ENCODE data around the gene SMC1B. TPM values are rescaled to one million over a fixed set of nuclear protein-coding genes. Genes with fewer than 3 reads are reported as not detected.

The SMC1B gene
- total and polyA plus RNA-seq, 8 donors: 0.10 to 0.35 (median 0.16) TPM

GRCh38 chr22:45402466-45402985 lies 10.9 kb downstream of the SMC1B start:
- no peaks in the 10 kb centered on the region for H3K36me3 ChIP-seq
- H3K4me3 ChIP-seq: no peak overlapping the region
- no peaks in the 10 kb centered on the region for H3K4me1 ChIP-seq
- no peaks in the 10 kb centered on the region for H3K27me3 ChIP-seq
- ATAC-seq: no peak
- intact Hi-C loops (cut with DNase I): no loop called here
- peak in 1 of 4 donors; percentile 31 for DNase-seq
- no peak overlapping the region for H3K27ac ChIP-seq
- H3K9me3 ChIP-seq: no peaks in the 10 kb centered on the region
- no peak for TF ChIP-seq CTCF (IDR thresholded peaks at IDR 0.05)

GRCh38 chr22:45399712-45400445 lies 13.5 kb downstream of the SMC1B start:
- Histone ChIP-seq H3K4me3 (no peak overlapping the region), H3K27me3 (no peaks in the 10 kb centered on the region), H3K4me1 (no peaks in the 10 kb centered on the region), H3K27ac (no peak overlapping the region), H3K36me3 (no peaks in the 10 kb centered on the region), H3K9me3 (no peaks in the 10 kb centered on the region)
- no peak for ATAC-seq
- no peak for TF ChIP-seq CTCF (IDR thresholded peaks at IDR 0.05)
- intact Hi-C loops (cut with DNase I): no loop called here
- no peak for DNase-seq

GRCh38 chr22:45398214-45398613 lies 15.2 kb downstream of the SMC1B start:
- no peak for ATAC-seq

GRCh38 chr22:45397806-45398205 lies 15.6 kb downstream of the SMC1B start:
- Histone ChIP-seq H3K4me1 (no peaks in the 10 kb centered on the region), H3K9me3 (no peaks in the 10 kb centered on the region), H3K27me3 (no peaks in the 10 kb centered on the region), H3K4me3 (no peak overlapping the region), H3K36me3 (no peaks in the 10 kb centered on the region), H3K27ac (no peak overlapping the region)
- intact Hi-C loops (cut with DNase I): no loop called here
- DNase-seq: no peak
- no peak for TF ChIP-seq CTCF (IDR thresholded peaks at IDR 0.05)
- ATAC-seq: no peak

More at GRCh38 chr22:45398214-45398613, 15.2 kb downstream of the SMC1B start:
- no peak for TF ChIP-seq CTCF (IDR thresholded peaks at IDR 0.05)
- H3K36me3 ChIP-seq: no peaks in the 10 kb centered on the region
- H3K9me3 ChIP-seq: no peaks in the 10 kb centered on the region
- H3K27ac ChIP-seq: no peak overlapping the region
- H3K4me1 ChIP-seq: no peaks in the 10 kb centered on the region
- H3K4me3 ChIP-seq: no peak overlapping the region
- no peak for DNase-seq
- no peaks in the 10 kb centered on the region for H3K27me3 ChIP-seq
- intact Hi-C loops (cut with DNase I): no loop called here

GRCh38 chr22:45389546-45389945 lies 23.9 kb downstream of the SMC1B start:
- no peak for TF ChIP-seq CTCF (IDR thresholded peaks at IDR 0.05)
- intact Hi-C loops (cut with DNase I): no loop called here
- no peak for DNase-seq
- Histone ChIP-seq H3K36me3 (no peaks in the 10 kb centered on the region), H3K9me3 (no peaks in the 10 kb centered on the region), H3K4me3 (no peak overlapping the region), H3K4me1 (no peaks in the 10 kb centered on the region), H3K27ac (no peak overlapping the region), H3K27me3 (no peaks in the 10 kb centered on the region)
- no peak for ATAC-seq
